GM18520 (cell line): Measurements from ENCODE around the gene TUBA4B.
"Not testable (repeated sequence)": the region's sequence is repeated elsewhere in the genome, so short reads cannot be mapped to it uniquely, and the experiment has no call there.

ENCODE experiments used
- ATAC-seq: cut with Tn5 transposase; IDR thresholded peaks from one replicate; pipeline ENCODE4 v1.9.1; 2021; ENCODE audit not compliant: unreplicated experiment

TUBA4B gene

DNA sequence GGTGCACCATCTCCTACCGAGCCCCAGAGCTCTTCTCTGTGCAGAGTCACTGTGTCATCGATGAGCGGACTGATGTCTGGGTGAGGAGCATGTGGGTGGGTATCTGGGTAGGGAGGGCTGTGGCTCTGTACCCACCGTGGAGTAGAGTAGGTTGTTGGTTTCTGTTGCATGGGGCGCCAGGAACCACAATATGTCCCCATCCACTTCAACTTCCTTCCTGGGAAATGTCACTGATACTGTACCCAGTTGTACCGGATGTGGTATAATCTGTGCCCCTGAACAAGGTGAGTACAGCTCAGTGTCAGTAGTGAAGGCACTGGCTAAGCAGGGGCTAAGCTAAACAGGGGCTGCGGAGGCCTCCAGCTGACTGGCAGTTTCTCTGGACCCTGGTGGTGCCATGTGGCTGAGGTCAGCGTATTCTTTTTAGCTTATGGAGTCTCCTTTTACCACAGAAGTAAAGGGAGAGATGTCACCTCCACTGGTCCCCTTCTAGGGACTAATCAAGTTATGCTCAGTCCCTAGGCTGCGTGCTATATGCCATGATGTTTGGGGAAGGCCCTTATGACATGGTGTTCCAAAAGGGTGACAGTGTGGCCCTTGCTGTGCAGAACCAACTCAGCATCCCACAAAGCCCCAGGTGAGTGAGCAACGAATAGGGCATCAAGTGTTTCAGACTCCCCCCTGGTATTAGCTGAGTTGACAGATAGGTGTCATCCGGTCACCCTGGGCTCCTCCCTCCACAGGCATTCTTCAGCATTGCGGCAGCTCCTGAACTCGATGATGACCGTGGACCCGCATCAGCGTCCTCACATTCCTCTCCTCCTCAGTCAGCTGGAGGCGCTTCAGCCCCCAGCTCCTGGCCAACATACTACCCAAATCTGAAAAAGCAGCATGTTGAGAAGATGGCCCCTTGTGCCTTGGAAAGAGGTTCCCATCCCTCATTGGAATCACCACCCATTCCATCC, 5.1 kb upstream of the TUBA4B start:
- no peak for ATAC-seq

GRCh38 chr2:219248845-219249202, 4.2 kb upstream of the TUBA4B start:
- no peak for ATAC-seq

GRCh38 chr2:219249203-219249980, 3.7 kb upstream of the TUBA4B start:
- ATAC-seq = peak; percentile 25

DNA sequence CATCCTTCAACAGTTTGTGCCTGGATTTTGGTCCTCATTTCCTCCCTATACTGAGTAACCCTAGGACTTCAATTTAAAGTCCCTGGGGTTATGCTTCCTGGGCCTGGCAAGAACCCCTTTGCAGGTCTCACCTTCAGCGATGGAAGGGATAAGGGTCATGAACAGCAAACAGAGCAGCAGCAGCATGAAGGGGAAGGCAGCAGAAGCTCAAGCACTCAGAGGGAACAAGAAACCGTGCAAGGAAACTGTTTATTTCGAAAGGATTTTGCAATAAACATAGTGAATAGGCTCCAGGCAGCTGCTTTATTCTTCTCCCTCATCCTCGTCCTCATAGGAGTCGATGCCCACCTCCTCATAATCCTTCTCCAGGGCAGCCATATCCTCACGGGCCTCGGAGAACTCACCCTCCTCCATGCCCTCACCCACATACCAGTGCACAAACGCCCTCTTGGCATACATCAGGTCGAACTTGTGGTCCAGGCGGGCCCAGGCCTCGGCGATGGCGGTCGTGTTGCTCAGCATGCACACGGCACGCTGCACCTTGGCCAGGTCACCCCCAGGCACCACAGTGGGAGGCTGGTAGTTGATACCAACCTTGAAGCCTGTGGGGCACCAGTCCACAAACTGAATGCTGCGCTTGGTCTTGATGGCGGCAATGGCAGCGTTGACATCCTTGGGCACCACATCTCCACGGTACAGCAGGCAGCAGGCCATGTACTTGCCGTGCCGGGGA, 2.8 kb upstream of the TUBA4B start:
- no peak for ATAC-seq

- ATAC-seq = no peak
Measured at GRCh38 chr2:219251656-219252055, 1.4 kb upstream of the TUBA4B start.

- ATAC-seq = no peak
Measured at GRCh38 chr2:219252084-219252483, 959 bp upstream of the TUBA4B start.

GRCh38 chr2:219252570-219252899, 508 bp upstream of the TUBA4B start:
- no peak for ATAC-seq

DNA sequence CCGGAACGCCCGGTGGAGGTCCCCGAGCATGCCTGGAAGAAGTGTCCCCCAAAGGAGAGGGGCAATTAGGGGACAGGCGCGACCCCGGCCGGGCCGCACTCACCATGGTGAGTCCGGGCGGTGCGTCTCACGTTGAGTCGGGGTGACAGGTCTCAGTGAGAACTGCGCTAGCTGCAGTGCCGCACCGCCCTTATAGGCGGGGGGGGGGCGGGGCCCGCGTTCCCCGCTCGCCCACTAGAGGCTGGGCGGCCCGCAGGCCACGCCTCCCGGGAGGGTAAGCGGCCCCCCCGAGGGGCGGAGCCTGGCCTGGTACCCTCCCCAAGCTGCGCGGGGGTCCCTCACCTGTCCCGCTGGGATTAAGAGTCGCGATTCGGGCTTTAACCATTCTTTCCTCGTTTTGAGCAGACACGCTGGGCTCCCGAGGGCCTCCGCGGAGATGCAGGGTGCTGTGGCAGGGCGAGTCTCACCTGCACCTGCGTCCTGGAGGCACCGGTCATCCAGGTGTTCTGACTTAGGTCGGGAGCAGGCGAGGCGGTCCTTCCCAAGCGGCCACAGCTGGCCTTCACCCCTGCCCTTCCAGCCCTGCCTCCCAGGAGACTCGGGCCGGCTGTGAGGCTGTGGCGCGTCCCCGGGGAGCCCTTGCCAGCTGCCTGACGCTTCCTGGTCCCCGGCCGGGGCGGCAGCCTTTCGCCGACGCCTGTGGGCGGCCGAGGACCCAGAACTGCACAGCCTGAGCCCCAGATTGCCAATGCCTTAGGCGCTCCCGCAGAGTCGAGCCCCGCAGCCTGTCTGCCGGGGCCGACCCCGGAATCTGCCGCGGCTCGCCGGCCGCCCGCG, 928 bp downstream of the TUBA4B start, which contains the start of gene TUBA4A:
Gene TUBA4A, minus strand, starts transcription at position 166 of the 837 bp plus-strand sequence. Its CDS starts 60 bp downstream, at position 106.
- peak; percentile 37 for ATAC-seq

GRCh38 chr2:219254590-219255201, 1.7 kb downstream of the TUBA4B start:
- peak; percentile 16 for ATAC-seq

- not testable (repeated sequence) for ATAC-seq
Measured at GRCh38 chr2:219258942-219259341, 5.9 kb downstream of the TUBA4B start.

DNA sequence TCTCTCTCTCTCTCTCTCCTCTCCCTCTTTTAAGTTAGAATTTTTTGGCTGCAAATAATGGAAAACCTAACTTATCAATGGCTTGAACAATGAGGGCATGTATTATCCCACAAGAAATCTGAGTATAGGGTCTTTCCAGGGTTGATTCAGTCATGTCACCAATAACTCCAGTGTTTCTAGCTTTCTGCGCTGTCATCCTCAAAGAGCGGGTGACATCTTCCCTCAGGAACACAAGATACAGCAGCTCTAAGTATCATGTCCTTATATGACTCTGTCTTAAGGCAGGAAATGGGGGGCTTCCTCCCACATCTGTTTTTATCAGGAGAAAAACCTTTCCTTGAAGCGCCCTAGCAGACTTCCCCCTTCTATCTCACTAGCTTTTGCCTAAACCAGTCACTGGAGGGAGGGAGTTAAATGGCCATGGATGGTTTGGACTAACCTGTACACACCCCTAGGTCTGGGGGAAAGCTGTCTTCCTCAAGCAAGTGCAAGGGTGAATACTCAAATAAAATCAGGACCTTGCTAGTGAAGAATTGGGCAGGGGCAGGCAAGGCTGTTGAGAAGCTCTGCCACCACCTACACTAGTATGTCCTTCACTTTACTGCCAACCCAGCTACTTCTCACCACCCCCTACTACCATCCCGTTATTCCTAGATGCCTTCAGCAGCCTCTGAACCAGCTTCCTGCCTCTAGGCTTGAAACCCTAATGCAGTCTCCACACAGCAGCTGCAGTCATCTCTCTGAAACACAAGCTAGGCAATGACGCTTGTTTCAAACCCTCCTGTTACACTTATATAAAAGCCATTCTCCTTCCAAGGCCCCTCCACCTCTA, 8.2 kb downstream of the TUBA4B start:
- ATAC-seq = no peak

GRCh38 chr2:219266232-219266631, 13.2 kb downstream of the TUBA4B start:
- no peak for ATAC-seq

GRCh38 chr2:219266886-219267285, 13.8 kb downstream of the TUBA4B start:
- no peak for ATAC-seq

GRCh38 chr2:219268294-219268693, 15.3 kb downstream of the TUBA4B start:
- no peak for ATAC-seq

- no peak for ATAC-seq
Measured at GRCh38 chr2:219269362-219270054, 16.5 kb downstream of the TUBA4B start.

DNA sequence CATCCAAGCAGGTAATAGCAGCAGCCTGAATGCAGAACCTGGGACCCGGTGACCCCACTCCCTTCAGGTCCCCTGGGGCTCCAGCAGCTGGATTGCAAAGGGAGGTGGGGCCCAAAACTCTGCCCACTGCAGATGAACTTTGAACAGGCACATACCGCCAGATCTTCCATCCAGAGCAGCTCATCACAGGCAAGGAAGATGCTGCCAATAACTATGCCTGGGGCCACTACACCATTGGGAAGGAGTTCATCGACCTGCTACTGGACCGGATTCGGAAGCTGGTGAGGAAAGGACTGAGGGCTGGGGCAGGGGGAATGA, 17.0 kb downstream of the TUBA4B start:
- ATAC-seq = no peak

DNA sequence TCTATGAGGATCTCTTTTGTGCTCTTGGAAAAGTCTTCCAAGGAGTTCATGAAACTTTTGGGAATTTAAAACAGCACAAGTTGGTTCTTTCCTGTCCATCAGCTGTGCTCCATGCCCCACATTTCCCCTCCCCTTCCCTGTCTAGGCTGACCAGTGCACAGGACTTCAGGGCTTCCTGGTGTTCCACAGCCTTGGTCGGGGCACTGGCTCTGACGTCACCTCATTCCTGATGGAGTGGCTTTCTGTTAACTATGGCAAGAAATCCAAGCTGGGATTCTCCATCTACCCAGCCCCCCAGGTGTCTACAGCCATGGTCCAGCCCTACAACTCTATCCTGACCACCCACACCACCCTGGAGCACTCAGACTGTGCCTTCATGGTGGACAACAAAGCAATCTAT, 18.0 kb downstream of the TUBA4B start:
- no peak for ATAC-seq

DNA sequence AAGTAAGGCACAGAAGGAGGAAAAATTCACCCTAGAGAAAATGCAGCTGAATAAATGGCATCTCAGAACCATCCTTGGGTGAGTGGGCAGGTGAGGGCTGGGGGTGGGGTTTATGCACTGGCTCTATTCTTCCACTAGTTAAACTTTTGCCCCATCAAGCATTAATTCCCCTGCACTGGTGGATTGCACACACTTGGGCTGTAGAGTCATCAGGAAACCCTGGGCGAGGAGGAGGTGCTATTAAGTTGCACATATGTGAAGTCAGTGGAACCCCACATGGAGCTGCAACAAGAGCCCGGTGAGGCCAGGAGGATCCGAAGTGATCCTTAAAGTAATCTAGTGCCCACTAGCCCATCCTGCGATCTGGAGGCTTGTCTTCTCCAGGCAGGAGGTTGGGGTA, 19.3 kb downstream of the TUBA4B start:
- ATAC-seq = no peak

- no peak for ATAC-seq
Measured at GRCh38 chr2:219272995-219273394, 20.0 kb downstream of the TUBA4B start.
